Pulmonary artery endothelial cell (primary cell): ENCODE results near the gene KRTAP5-2. TPM values are rescaled to one million over a fixed set of nuclear protein-coding genes. Genes with fewer than 3 reads are reported as not detected.

Source experiments
- DNase-seq: peaks from one replicate; pipeline ENCODE4 v3.0.0-alpha.2; 2011; ENCODE audit warnings: low read depth, low spot score
- total RNA-seq: library from RNA; depleted of rRNA; stranded (reverse); fragments of >200 nt; gene quantifications from 2 replicates; pipeline ENCODE4 v1.2.3, GENCODE V29; 2014

Gene KRTAP5-2
- total RNA-seq, 1 donor from 2014 or later: not detected

DNA sequence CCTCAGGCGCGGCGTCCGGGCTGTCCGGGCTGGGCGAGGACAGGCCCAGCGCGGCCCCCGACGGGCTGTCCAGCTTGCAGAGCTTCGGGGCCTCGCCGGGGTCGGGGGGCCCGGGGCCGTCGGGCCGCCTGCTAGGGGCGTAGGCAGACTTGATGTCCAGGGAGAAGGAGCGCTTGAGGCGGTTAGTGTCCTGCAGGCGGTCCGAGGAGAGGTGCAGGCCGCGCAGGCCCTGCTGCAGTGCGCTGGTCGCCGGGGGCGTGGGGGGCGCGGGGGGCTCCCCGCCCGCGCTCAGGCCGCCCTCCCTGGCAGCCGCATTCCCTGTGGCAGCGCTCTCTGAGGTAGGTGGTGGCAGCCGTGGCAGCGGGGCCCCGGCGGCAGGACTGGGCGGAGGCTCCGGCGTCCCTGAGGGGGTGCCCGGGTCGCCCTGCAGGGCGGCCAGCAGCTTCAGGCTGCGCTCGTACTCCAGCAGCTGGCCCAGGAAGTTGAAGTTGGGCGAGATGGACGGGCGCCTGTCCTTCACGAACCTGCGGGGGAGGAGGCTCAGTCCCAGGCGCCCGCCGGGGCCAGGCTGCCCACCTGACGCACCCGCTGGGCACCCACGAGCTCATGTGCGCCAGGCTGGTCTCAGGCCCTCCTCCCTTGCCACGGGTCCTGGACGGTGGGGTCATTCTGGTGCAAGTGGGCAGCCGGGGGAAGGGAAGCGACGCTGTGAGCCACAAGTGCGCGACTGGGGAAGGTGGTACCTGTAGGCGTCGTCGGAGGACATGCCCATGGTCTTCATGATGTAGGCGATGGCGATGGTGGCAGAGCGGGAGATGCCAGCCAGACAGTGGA lies 40.8 kb downstream of the KRTAP5-2 start:
- DNase-seq: no peak

- no peak for DNase-seq
Observed at GRCh38 chr11:1556278-1556902, 41.7 kb downstream of the KRTAP5-2 start.

GRCh38 chr11:1555713-1556153 lies 42.4 kb downstream of the KRTAP5-2 start:
- DNase-seq: no peak

DNA sequence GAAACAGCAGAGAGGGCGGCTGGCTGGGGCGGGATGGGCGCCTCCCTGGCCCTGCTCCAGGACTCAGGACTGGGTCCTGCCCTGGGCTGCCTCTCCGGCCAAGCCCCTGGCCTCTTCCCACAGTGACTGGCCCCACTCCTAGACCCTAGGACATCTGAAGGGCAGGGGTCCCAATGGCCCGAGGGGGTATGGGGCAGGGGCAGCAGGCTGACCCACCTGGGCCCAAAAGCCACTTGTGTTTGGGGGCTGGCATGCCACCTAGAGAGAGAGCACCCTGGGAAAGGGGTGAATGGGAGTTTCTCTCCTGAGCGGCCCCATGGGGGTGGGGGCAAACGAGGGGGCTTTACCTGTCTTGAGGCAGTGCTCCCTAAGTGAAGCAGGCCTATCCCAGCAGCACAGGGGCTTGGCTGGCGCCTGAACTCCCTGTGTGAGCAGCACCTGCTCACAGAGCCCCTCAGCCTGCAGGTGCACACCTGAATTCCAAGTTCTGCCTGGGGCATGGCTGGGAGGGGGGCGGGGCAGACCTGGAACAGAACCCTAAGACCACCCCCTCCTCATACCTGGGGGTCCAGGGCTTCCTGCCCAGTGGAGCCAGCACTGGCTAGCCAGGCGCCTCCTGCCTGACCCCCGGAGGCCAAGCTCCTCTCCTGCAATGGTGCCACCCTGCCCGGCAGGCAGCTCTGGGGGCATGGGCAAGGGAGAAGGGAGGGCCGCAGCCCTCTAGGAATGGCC lies 42.9 kb downstream of the KRTAP5-2 start:
- DNase-seq: no peak

GRCh38 chr11:1553808-1554594 lies 44.1 kb downstream of the KRTAP5-2 start:
- DNase-seq: no peak

- no peak for DNase-seq
Observed at GRCh38 chr11:1549338-1550330, 48.5 kb downstream of the KRTAP5-2 start.

- no peak for DNase-seq
Observed at GRCh38 chr11:1548221-1549070, 49.6 kb downstream of the KRTAP5-2 start.

DNA sequence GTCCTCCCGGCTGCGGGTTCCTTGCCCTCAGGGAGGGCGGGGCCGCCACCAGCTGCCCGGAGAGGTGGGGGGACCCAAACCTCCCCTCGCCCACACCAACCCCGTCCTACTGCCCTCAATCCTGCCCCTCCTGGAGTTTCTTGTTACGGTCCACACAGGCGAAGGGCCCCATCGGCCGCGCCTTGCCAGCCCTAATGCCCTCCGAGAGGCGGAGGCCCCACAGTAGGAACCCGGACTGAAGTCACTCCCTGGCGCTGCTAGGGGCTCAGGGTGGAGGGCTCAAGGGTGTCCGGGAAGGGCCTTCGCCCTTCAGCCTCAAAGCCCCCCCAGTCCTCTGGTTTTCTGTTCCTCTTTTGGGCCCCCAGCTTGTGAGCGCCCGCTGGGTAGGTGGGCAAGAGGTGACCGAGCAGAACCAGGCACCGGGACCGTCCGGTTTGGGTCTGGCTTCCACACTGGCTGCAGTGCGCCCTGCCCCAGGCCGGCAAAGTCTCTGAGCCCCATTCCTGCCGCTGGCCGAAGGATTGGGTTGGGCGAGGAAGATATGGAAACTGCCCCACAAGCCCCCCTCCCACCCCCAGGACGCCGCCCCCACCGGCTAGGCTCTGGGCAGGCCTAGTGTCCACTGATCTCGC lies 50.5 kb downstream of the KRTAP5-2 start:
- no peak for DNase-seq

Other genes starting within 250 kb of the KRTAP5-2 start
- 0.20 TPM in 1 of 2 replicates, not detected in the other for gene BRSK2, start 208.4 kb downstream of the KRTAP5-2 start, total RNA-seq
- 46.0 and 48.3 TPM in 2 replicates for gene MOB2, start 111.5 kb downstream of the KRTAP5-2 start, total RNA-seq
- gene DUSP8, start 26.0 kb downstream of the KRTAP5-2 start, total RNA-seq: 0.40 and 0.71 TPM in 2 replicates
- gene KRTAP5-1, start 13.0 kb downstream of the KRTAP5-2 start, total RNA-seq: not detected in 2 replicates
- not detected in 2 replicates for gene KRTAP5-3, start 10.2 kb upstream of the KRTAP5-2 start, total RNA-seq
- gene KRTAP5-4, start 23.8 kb upstream of the KRTAP5-2 start, total RNA-seq: not detected in 2 replicates
- not detected in 2 replicates for gene KRTAP5-5, start 31.5 kb upstream of the KRTAP5-2 start, total RNA-seq
- not detected in 2 replicates for gene KRTAP5-6, start 98.9 kb upstream of the KRTAP5-2 start, total RNA-seq
- 0.04 and 0.13 TPM in 2 replicates for gene IFITM10, start 152.3 kb upstream of the KRTAP5-2 start, total RNA-seq
- 73.0 and 80.3 TPM in 2 replicates for gene CTSD, start 165.6 kb upstream of the KRTAP5-2 start, total RNA-seq
- not detected in 2 replicates for gene SYT8, start 236.7 kb upstream of the KRTAP5-2 start, total RNA-seq
- gene TNNI2, start 240.7 kb upstream of the KRTAP5-2 start, total RNA-seq: not detected in 2 replicates